NT2/D1 (cell line): ENCODE results near the gene GLP1R.

Source experiments
- SUZ12 ChIP-seq: IDR thresholded peaks from 2 replicates; pipeline ENCODE4 v1.6.1; 2011; ENCODE audit not compliant: insufficient read length, insufficient read depth; ENCODE audit errors: extremely low read depth
- YY1 ChIP-seq: IDR thresholded peaks from 2 replicates; pipeline ENCODE4 v1.6.1; 2011; ENCODE audit not compliant: insufficient read length, insufficient read depth
- ZNF274 ChIP-seq: IDR thresholded peaks from 2 replicates; pipeline ENCODE4 v1.6.1; 2011; ENCODE audit warnings: mild to moderate bottlenecking, low read depth, low read length

- no peak for TF ChIP-seq YY1
- no peak for TF ChIP-seq ZNF274
- TF ChIP-seq SUZ12 = no peak
These were observed 39.1 kb upstream of the GLP1R start for GRCh38 chr6:39009476-39009875.
